ENCODE measurements around the gene BIRC3. TPM values are rescaled to one million over a fixed set of nuclear protein-coding genes. Genes with fewer than 3 reads are reported as not detected.

The BIRC3 gene
- total RNA-seq, 1 donor from 2014 or later: 221 TPM

DNA sequence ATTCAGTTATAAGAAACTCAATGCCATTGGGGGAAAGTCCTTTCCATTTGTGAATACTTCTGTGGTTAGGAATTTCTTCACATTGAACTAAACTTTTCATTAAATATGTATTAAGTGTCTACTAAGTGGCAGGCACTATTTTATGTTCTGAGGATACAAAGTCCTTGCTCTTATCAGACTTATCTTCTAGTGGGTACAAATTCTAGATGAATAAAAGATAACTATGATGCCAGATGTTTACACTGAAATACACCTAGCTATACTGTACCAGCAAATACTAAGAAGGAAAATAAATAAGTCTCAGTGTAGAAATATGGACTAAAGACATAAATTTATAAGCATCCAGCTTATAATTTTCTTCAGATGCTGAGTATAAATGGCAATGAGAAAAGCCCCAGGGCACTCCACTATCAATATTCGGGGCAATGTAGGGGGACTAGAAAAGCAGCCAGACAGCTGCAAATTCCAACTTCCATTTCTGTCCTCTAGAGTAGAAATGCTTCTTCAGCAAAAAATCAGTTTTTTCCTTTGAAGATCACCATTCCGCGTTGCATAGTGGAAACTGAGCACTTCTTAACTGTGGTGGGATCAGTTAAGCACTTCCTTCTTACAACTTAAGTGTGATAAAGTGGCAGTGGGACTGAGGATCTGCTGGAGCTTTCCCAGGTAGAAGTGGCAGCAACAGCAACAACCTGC, 11.8 kb upstream of the BIRC3 start:
- peaks cover 33% of the 10 kb centered on the region for H3K36me3 Mint-ChIP-seq (ENCODE audit: low read depth)
- no peak for DNase-seq (ENCODE audit: low spot score)
- H3K27ac Mint-ChIP-seq: peak overlapping the region; percentile 84
- peaks cover 56% of the 10 kb centered on the region for H3K4me1 Mint-ChIP-seq (ENCODE audit: low read depth)
- intact Hi-C loops (cut with micrococcal nuclease): loop anchor here (1.0 kb wide), 1 partner anchor 11 kb away; no protein-coding TSS in a partner anchor
- peaks cover 22% of the 10 kb centered on the region for H3K9me3 Mint-ChIP-seq
- peak overlapping the region; percentile 78 for H3K4me3 Mint-ChIP-seq (ENCODE audit: low read depth)
- no peaks in the 10 kb centered on the region for H3K27me3 Mint-ChIP-seq (ENCODE audit: low read depth)

- no peak for DNase-seq (ENCODE audit: low spot score)
- Mint-ChIP-seq H3K27me3 (ENCODE audit: low read depth) (no peaks in the 10 kb centered on the region), H3K27ac (peak overlapping the region; percentile 88), H3K9me3 (peaks cover 22% of the 10 kb centered on the region), H3K36me3 (ENCODE audit: low read depth) (peaks cover 37% of the 10 kb centered on the region), H3K4me3 (ENCODE audit: low read depth) (peak overlapping the region; percentile 78), H3K4me1 (ENCODE audit: low read depth) (peaks cover 56% of the 10 kb centered on the region)
- intact Hi-C loops (cut with micrococcal nuclease): no loop called here
These were observed 11.2 kb upstream of the BIRC3 start for GRCh38 chr11:102306048-102306597.

GRCh38 chr11:102306817-102307726, 10.2 kb upstream of the BIRC3 start:
- H3K4me3 Mint-ChIP-seq (ENCODE audit: low read depth): peak overlapping the region; percentile 78
- peaks cover 13% of the 10 kb centered on the region for H3K9me3 Mint-ChIP-seq
- intact Hi-C loops (cut with micrococcal nuclease): no loop called here
- peaks cover 48% of the 10 kb centered on the region for H3K4me1 Mint-ChIP-seq (ENCODE audit: low read depth)
- H3K27ac Mint-ChIP-seq: peak overlapping the region; percentile 88
- DNase-seq (ENCODE audit: low spot score): no peak
- H3K36me3 Mint-ChIP-seq (ENCODE audit: low read depth): peaks cover 29% of the 10 kb centered on the region
- no peaks in the 10 kb centered on the region for H3K27me3 Mint-ChIP-seq (ENCODE audit: low read depth)

GRCh38 chr11:102307727-102308038, 9.6 kb upstream of the BIRC3 start:
- H3K4me1 Mint-ChIP-seq (ENCODE audit: low read depth): peaks cover 49% of the 10 kb centered on the region
- peaks cover 29% of the 10 kb centered on the region for H3K36me3 Mint-ChIP-seq (ENCODE audit: low read depth)
- intact Hi-C loops (cut with micrococcal nuclease): no loop called here

GRCh38 chr11:102309621-102310541, 7.4 kb upstream of the BIRC3 start:
- Mint-ChIP-seq H3K4me3 (ENCODE audit: low read depth) (no peak overlapping the region), H3K4me1 (ENCODE audit: low read depth) (peaks cover 49% of the 10 kb centered on the region), H3K9me3 (no peaks in the 10 kb centered on the region), H3K36me3 (ENCODE audit: low read depth) (peaks cover 15% of the 10 kb centered on the region), H3K27ac (no peak overlapping the region), H3K27me3 (ENCODE audit: low read depth) (no peaks in the 10 kb centered on the region)
- no peak for DNase-seq (ENCODE audit: low spot score)
- intact Hi-C loops (cut with micrococcal nuclease): loop anchor here (10.0 kb wide), 1 partner anchor 715 kb away; no protein-coding TSS in a partner anchor

More at GRCh38 chr11:102307727-102308038, 9.6 kb upstream of the BIRC3 start:
- no peaks in the 10 kb centered on the region for H3K27me3 Mint-ChIP-seq (ENCODE audit: low read depth)
- H3K4me3 Mint-ChIP-seq (ENCODE audit: low read depth): no peak overlapping the region
- H3K27ac Mint-ChIP-seq: no peak overlapping the region
- no peak for DNase-seq (ENCODE audit: low spot score)
- peaks cover 13% of the 10 kb centered on the region for H3K9me3 Mint-ChIP-seq

DNA sequence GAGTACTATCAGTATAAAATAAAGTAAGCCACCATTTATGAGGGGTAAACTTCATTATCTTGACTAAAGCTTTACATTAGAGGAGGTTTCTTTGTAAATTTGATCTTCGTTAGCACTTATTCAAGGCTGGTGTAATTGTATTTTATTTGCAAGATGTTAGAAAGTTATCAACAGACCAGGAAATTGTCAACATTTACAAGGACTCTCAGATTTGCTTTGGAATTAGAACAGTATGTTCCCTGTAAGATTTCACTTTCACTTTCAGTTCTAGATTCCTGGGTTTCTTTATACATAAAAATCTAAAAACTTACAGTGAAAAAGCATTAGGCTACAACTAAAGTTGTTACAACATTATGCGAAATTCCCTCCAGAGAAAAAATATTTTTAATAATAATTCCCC, 4.6 kb upstream of the BIRC3 start:
- intact Hi-C loops (cut with micrococcal nuclease): loop anchor here (10.0 kb wide), 1 partner anchor 712 kb away; no protein-coding TSS in a partner anchor
- Mint-ChIP-seq H3K4me3 (ENCODE audit: low read depth) (no peak overlapping the region), H3K36me3 (ENCODE audit: low read depth) (peaks cover 24% of the 10 kb centered on the region), H3K4me1 (ENCODE audit: low read depth) (peaks cover 38% of the 10 kb centered on the region), H3K27me3 (ENCODE audit: low read depth) (no peaks in the 10 kb centered on the region), H3K9me3 (no peaks in the 10 kb centered on the region), H3K27ac (peak overlapping the region; percentile 33)
- no peak for DNase-seq (ENCODE audit: low spot score)

DNA sequence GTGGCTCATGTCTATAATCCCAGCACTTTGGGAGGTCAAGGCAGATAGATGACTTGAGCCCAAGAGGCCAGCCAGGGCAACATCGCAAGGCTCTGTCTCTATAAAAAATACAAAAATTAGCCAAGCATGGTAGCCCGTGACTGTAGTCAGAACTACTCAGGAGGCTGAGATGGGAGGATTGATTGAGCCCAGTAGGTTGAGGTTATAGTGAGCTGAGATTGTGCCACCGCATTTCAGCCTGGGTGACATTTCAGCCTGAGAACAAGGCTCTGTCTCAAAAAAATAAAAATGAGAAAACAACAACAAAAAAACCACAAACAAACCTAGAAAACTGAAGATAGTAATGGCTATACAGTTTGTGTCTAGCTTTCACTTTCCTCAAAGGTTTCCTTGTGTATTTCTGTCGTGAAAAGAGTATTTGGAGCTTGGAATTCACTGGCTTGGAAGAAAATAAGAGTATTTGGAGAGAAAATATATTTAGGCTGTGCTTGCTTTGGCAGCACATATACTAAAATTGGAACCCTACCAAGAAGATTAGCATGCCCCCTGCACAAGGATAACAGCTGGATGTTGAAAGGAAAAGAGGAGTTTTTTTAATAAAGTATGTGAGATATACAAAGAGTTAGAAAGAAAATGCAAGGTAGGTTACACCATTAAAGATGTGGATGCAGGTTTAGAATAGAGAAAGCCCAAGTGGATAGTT, 3.9 kb upstream of the BIRC3 start:
- Mint-ChIP-seq H3K27me3 (ENCODE audit: low read depth) (no peaks in the 10 kb centered on the region), H3K36me3 (ENCODE audit: low read depth) (peaks cover 28% of the 10 kb centered on the region), H3K4me3 (ENCODE audit: low read depth) (peak overlapping the region; percentile 51), H3K9me3 (no peaks in the 10 kb centered on the region), H3K4me1 (ENCODE audit: low read depth) (peaks cover 38% of the 10 kb centered on the region), H3K27ac (peak overlapping the region; percentile 81)
- intact Hi-C loops (cut with micrococcal nuclease): loop anchor here (10.0 kb wide), 1 partner anchor 711 kb away; no protein-coding TSS in a partner anchor
- no peak for DNase-seq (ENCODE audit: low spot score)

GRCh38 chr11:102314784-102315183, 2.5 kb upstream of the BIRC3 start:
- DNase-seq (ENCODE audit: low spot score): no peak
- peaks cover 44% of the 10 kb centered on the region for H3K4me1 Mint-ChIP-seq (ENCODE audit: low read depth)
- no peak overlapping the region for H3K4me3 Mint-ChIP-seq (ENCODE audit: low read depth)
- H3K27me3 Mint-ChIP-seq (ENCODE audit: low read depth): no peaks in the 10 kb centered on the region
- H3K36me3 Mint-ChIP-seq (ENCODE audit: low read depth): peaks cover 37% of the 10 kb centered on the region
- intact Hi-C loops (cut with micrococcal nuclease): loop anchor here (5.0 to 10.0 kb wide), 2 partner anchors 283 to 710 kb away; no protein-coding TSS in a partner anchor
- H3K27ac Mint-ChIP-seq: peak overlapping the region; percentile 54
- H3K9me3 Mint-ChIP-seq: no peaks in the 10 kb centered on the region

DNA sequence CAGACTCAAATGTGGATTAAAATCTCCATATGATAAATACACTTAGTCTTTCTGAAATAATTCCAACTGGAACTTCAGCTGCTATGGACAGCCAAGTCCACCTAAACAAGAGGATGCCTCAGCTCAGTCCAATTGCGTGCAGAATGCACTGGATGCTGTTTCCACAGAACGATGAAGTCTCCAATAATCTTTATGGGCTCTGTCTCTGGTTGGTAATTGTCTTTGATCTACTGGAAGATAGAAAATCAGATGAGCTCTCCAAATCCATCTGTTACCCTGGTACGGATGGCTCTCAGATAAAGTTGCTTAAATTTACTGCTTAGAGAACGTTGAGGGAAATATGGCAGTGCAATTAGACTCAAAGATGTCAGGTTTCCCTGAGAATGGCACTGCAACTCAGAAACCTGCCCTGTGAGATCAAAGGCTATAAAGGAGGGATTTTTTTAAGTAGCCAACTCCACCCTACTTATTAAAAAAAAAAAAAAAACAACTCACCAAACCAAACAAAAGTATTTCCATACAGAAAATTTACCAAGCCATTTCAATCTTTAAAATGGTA, 859 bp upstream of the BIRC3 start:
- no peak for DNase-seq (ENCODE audit: low spot score)
- Mint-ChIP-seq H3K4me3 (ENCODE audit: low read depth) (peak overlapping the region; percentile 98), H3K36me3 (ENCODE audit: low read depth) (peaks cover 44% of the 10 kb centered on the region), H3K27me3 (ENCODE audit: low read depth) (no peaks in the 10 kb centered on the region), H3K9me3 (no peaks in the 10 kb centered on the region), H3K27ac (peak overlapping the region; percentile 99), H3K4me1 (ENCODE audit: low read depth) (peaks cover 52% of the 10 kb centered on the region)
- intact Hi-C loops (cut with micrococcal nuclease): loop anchor here (5.0 to 10.0 kb wide), 2 partner anchors 281 to 708 kb away; no protein-coding TSS in a partner anchor

DNA sequence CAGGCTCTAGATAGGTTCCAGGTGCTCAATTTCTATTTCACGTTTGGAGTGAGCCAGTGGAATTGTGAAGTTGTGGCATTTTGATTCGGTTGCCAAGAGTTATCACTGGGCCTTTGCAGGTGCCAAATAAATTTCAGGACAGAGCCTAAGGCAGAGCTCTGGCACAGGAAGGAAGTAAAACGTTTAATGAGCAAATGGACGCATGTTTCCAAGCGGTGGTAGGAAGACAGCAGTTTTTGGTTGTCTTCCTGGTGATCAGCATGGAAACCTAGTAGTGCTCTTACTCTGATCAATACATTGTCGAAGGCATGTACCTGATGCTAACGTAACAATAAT, 452 bp downstream of the BIRC3 start:
- Mint-ChIP-seq H3K27me3 (ENCODE audit: low read depth) (no peaks in the 10 kb centered on the region), H3K9me3 (no peaks in the 10 kb centered on the region), H3K4me3 (ENCODE audit: low read depth) (peak overlapping the region; percentile 98), H3K36me3 (ENCODE audit: low read depth) (peaks cover 57% of the 10 kb centered on the region), H3K27ac (peak overlapping the region; percentile 99), H3K4me1 (ENCODE audit: low read depth) (peaks cover 60% of the 10 kb centered on the region)
- no peak for DNase-seq (ENCODE audit: low spot score)
- intact Hi-C loops (cut with micrococcal nuclease): loop anchor here (1.0 to 10.0 kb wide), 7 partner anchors 13 to 707 kb away; partner anchors contain the start of gene BIRC2

DNA sequence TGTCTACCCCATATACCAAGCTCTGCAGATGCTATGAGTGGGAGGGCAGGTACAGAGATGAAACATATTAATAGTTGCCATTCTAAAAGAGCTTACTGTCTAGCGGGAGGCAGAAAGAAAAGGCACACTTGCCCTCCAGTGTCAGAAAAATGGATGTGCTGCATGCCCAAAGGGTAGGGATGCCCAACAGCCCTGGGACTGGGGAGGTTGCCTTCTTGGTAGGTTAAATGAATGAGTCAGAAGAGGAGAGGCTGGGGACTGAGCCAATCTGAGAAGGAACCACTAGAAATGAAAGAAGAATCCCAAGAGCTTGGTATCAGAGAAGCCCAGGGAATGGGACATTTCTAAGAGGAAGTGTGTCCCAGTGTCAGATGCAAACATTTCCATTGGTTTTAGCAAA, 1.2 kb downstream of the BIRC3 start:
- Mint-ChIP-seq H3K9me3 (no peaks in the 10 kb centered on the region), H3K4me3 (ENCODE audit: low read depth) (peak overlapping the region; percentile 98), H3K27ac (peak overlapping the region; percentile 92), H3K4me1 (ENCODE audit: low read depth) (peaks cover 57% of the 10 kb centered on the region), H3K36me3 (ENCODE audit: low read depth) (peaks cover 60% of the 10 kb centered on the region), H3K27me3 (ENCODE audit: low read depth) (no peaks in the 10 kb centered on the region)
- intact Hi-C loops (cut with micrococcal nuclease): loop anchor here (1.0 to 10.0 kb wide), 3 partner anchors 30 to 706 kb away; no protein-coding TSS in a partner anchor
- no peak for DNase-seq (ENCODE audit: low spot score)

All from activated T-helper 2 cell treated with anti-CD3 and anti-CD28 coated beads, Interferon-gamma antibody, Interleukin-2, Interleukin-4, amounts not matched to agents 10 μg/mL and 5 μg/mL and 100 μg/mL, durations not matched to agents 14 hours and 24 hours and 36 hours (primary cell).